ENCODE results near the gene DGKH.
"Not testable (repeated sequence)": the region's sequence is repeated elsewhere in the genome, so short reads cannot be mapped to it uniquely, and the experiment has no call there.

The DGKH gene

GRCh38 chr13:42073683-42074082 lies 25.2 kb downstream of the DGKH start:
- no peak for DNase-seq

- no peak for DNase-seq
Observed at GRCh38 chr13:42075517-42075916, 27.1 kb downstream of the DGKH start.

- no peak for DNase-seq
Observed at GRCh38 chr13:42076309-42076713, 27.9 kb downstream of the DGKH start.

- DNase-seq, result no peak
Observed at GRCh38 chr13:42078128-42078808, 29.8 kb downstream of the DGKH start.

GRCh38 chr13:42083138-42083770 lies 34.8 kb downstream of the DGKH start:
- DNase-seq, result no peak

GRCh38 chr13:42084722-42085121 lies 36.3 kb downstream of the DGKH start:
- no peak for DNase-seq

- DNase-seq, result no peak
Observed at GRCh38 chr13:42086582-42086981, 38.1 kb downstream of the DGKH start.

GRCh38 chr13:42094516-42095040 lies 46.1 kb downstream of the DGKH start:
- no peak for DNase-seq

- DNase-seq, result not testable (repeated sequence)
Observed at GRCh38 chr13:42096222-42096621, 47.8 kb downstream of the DGKH start.

- no peak for DNase-seq
Observed at GRCh38 chr13:42099962-42100675, 51.7 kb downstream of the DGKH start.

GRCh38 chr13:42100960-42101359 lies 52.5 kb downstream of the DGKH start:
- no peak for DNase-seq

- DNase-seq, result no peak
Observed at GRCh38 chr13:42101821-42102585, 53.6 kb downstream of the DGKH start.

- DNase-seq, result no peak
Observed at GRCh38 chr13:42102961-42103865, 54.8 kb downstream of the DGKH start.

- DNase-seq, result no peak
Observed at GRCh38 chr13:42106998-42107397, 58.5 kb downstream of the DGKH start.

GRCh38 chr13:42107421-42107820 lies 59.0 kb downstream of the DGKH start:
- no peak for DNase-seq

- no peak for DNase-seq
Observed at GRCh38 chr13:42108217-42108616, 59.8 kb downstream of the DGKH start.

- DNase-seq, result no peak
Observed at GRCh38 chr13:42109957-42110356, 61.5 kb downstream of the DGKH start.

- DNase-seq, result peak; percentile 8
Observed at GRCh38 chr13:42110410-42111155, 62.1 kb downstream of the DGKH start.

- DNase-seq, result no peak
Observed at GRCh38 chr13:42112864-42113263, 64.4 kb downstream of the DGKH start.

GRCh38 chr13:42113478-42113877 lies 65.0 kb downstream of the DGKH start:
- DNase-seq, result no peak

GRCh38 chr13:42114278-42114677 lies 65.8 kb downstream of the DGKH start:
- DNase-seq, result no peak
